OCI-LY7 (cell line): ENCODE results near the gene DTX1.

Source experiments
- CTCF ChIP-seq: fragments of 200-600 bp; sonication (generic); conservative IDR thresholded peaks from 2 replicates; pipeline ENCODE4 v1.5.1; 2014; ENCODE audit warnings: mild to moderate bottlenecking, antibody characterized with exemption, low read length, moderate library complexity, mixed read lengths
- EZH2phosphoT487 ChIP-seq: fragments of 200-600 bp; sonication (generic); IDR thresholded peaks from 2 replicates; pipeline ENCODE4 v1.6.1; 2018; ENCODE audit warnings: low read depth, borderline replicate concordance, mild to moderate bottlenecking, mixed run types, antibody characterized with exemption, low read length, moderate library complexity, mixed read lengths

DNA sequence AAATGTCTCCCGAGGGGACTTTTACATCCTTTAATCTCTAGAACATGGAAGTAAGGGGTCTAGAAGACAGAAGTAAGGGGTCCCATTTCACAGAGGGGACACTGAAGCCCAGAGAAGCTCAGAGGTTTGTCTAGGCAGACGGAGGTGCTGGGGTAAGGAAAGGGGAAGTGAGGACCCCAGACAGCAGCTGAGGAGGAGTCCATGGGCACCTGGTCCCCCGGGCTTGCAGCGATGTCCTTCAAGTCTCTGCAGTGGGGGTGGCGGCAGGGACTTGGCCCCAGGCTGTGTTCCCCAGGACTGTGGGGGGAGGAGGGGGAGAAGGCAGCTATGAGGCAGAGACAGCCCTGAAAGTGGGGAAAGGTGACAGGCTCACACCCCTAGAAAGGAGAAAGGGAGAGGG lies 30.7 kb downstream of the DTX1 start:
- TF ChIP-seq CTCF (no peak), EZH2phosphoT487 (no peak)
